K562 (cell line): Measurements from ENCODE around the gene LAMB4.

ENCODE experiments used
- ARID2 ChIP-seq: fragments of 450-650 bp; IDR thresholded peaks from 2 replicates; pipeline ENCODE4 v1.6.1; 2017; ENCODE audit warnings: antibody characterized with exemption, mild to moderate bottlenecking
- CTCF ChIP-seq, 3 experiments: IDR thresholded peaks in 2 of 3; conservative IDR thresholded peaks in 1 of 3; 2 replicates each; pipeline ENCODE4 v1.5.1; 2011 to 2012; ENCODE audit warnings: low read length in 3 of 3, mild to moderate bottlenecking in 3 of 3, control low read depth in 2 of 3, improper control_type of control experiment in 1 of 3, inconsistent platforms in 1 of 3, low read depth in 1 of 3, mixed read lengths in 1 of 3, moderate library complexity in 1 of 3; ENCODE audit not compliant: insufficient read depth in 2 of 3
- FOXK2 ChIP-seq, 2 experiments: fragments of 450-650 bp; IDR thresholded peaks in 1 of 2; conservative IDR thresholded peaks in 1 of 2; 2 replicates each; pipeline ENCODE4 v1.6.1; 2016; ENCODE audit warnings: low read depth in 2 of 2, mild to moderate bottlenecking in 1 of 2
- GTF2E2 ChIP-seq: fragments of 200-800 bp; sonication (Bioruptor generic); IDR thresholded peaks from 2 replicates; pipeline ENCODE4 v1.6.1; 2016; ENCODE audit warnings: missing genetic modification characterization, missing compliant biosample characterization
- NR3C1 ChIP-seq: sonication (generic); formaldehyde crosslinking; IDR thresholded peaks from 2 replicates; pipeline ENCODE4 v1.8.1; 2022; ENCODE audit warnings: missing genetic modification reagents
- POLR2A ChIP-seq: fragments of 450-650 bp; conservative IDR thresholded peaks from 2 replicates; pipeline ENCODE4 v1.6.1; 2016
- RBBP5 ChIP-seq: fragments of 200-600 bp; sonication (generic); IDR thresholded peaks from 2 replicates; pipeline ENCODE4 v1.6.1; 2012; ENCODE audit warnings: borderline replicate concordance, mild to moderate bottlenecking, low read length, control low read depth, inconsistent platforms; ENCODE audit not compliant: insufficient read depth, poor library complexity, severe bottlenecking
- SMARCA4 ChIP-seq: fragments of 450-650 bp; IDR thresholded peaks from 2 replicates; pipeline ENCODE4 v1.6.1; 2016
- YY1 ChIP-seq, 3 experiments: IDR thresholded peaks; 2 replicates each; pipeline ENCODE4 v1.6.1; 2011; ENCODE audit warnings: low read length in 2 of 3, mild to moderate bottlenecking in 2 of 3, moderate library complexity in 2 of 3, borderline replicate concordance in 1 of 3, control low read depth in 1 of 3, low read depth in 1 of 3; ENCODE audit not compliant: insufficient read depth in 3 of 3, insufficient replicate concordance in 2 of 3, control insufficient read depth in 1 of 3, insufficient read length in 1 of 3; ENCODE audit errors: extremely low read depth in 1 of 3
- ZNF174 ChIP-seq: fragments of 250-450 bp; sonication (Bioruptor Pico); IDR thresholded peaks from 2 replicates; pipeline ENCODE4 v1.4.0; 2020; ENCODE audit warnings: mild to moderate bottlenecking
- ZNF311 ChIP-seq: fragments of 250-450 bp; sonication (Bioruptor Pico); IDR thresholded peaks from 2 replicates; pipeline ENCODE4 v1.4.0; 2020; ENCODE audit warnings: mild to moderate bottlenecking, moderate library complexity
- ZNF431 ChIP-seq: sonication (generic); formaldehyde crosslinking; IDR thresholded peaks from 2 replicates; pipeline ENCODE4 v1.8.0; 2022; ENCODE audit warnings: mild to moderate bottlenecking, missing genetic modification reagents
- ZSCAN29 ChIP-seq: fragments of 450-650 bp; IDR thresholded peaks from 2 replicates; pipeline ENCODE4 v1.6.1; 2017

- no peak for TF ChIP-seq ZNF174 (CRISPR knock-in tag)
- no peak for TF ChIP-seq GTF2E2 (tag)
- TF ChIP-seq ZNF431 (CRISPR knock-in tag), result no peak
- no peak for TF ChIP-seq CTCF (IDR thresholded peaks at IDR 0.05 in 2 of 3, conservative IDR thresholded peaks at IDR 0.05 in 1 of 3; ENCODE audit: insufficient read depth in 2 of 3, low read depth in 1 of 3, low read length in 3 of 3)
- TF ChIP-seq YY1 (IDR thresholded peaks at IDR 0.05; ENCODE audit: borderline replicate concordance in 1 of 3, control insufficient read depth in 1 of 3, extremely low read depth in 1 of 3, insufficient read depth in 3 of 3, insufficient read length in 1 of 3, insufficient replicate concordance in 2 of 3, low read depth in 1 of 3, low read length in 2 of 3), result no peak
- TF ChIP-seq ZNF311 (CRISPR knock-in tag), result no peak
- TF ChIP-seq NR3C1, result no peak
- no peak for TF ChIP-seq ARID2
- no peak for TF ChIP-seq FOXK2 (conservative IDR thresholded peaks at IDR 0.05 in 1 of 2, IDR thresholded peaks at IDR 0.05 in 1 of 2; ENCODE audit: low read depth in 2 of 2)
- no peak for TF ChIP-seq ZSCAN29
- no peak for TF ChIP-seq POLR2A
- no peak for TF ChIP-seq SMARCA4
- no peak for TF ChIP-seq RBBP5
These were observed 27.4 kb downstream of the LAMB4 start for GRCh38 chr7:108102671-108103312.
